Astrocyte of the spinal cord (primary cell): ENCODE data around the gene GPRC6A.

Experiments
- DNase-seq: peaks from one replicate; pipeline ENCODE4 v3.0.0; 2011; ENCODE audit warnings: low read depth, low spot score
- H3K4me3 ChIP-seq: 2 replicates; pipeline ENCODE4 v1.5.1; 2011; ENCODE audit warnings: low read depth, mild to moderate bottlenecking, low read length, moderate library complexity
- in situ Hi-C: cut with HindIII; loops from 2 replicates; pipeline ENCODE4 v1.10.0; 2017; ENCODE audit warnings: low sequenced_read_pairs
- TF ChIP-seq, protein P1 (sequence below): IDR thresholded peaks from 2 replicates; pipeline ENCODE4 v1.5.1; 2012; ENCODE audit warnings: low read depth, mild to moderate bottlenecking, low read length, inconsistent platforms

GPRC6A gene, protein sequence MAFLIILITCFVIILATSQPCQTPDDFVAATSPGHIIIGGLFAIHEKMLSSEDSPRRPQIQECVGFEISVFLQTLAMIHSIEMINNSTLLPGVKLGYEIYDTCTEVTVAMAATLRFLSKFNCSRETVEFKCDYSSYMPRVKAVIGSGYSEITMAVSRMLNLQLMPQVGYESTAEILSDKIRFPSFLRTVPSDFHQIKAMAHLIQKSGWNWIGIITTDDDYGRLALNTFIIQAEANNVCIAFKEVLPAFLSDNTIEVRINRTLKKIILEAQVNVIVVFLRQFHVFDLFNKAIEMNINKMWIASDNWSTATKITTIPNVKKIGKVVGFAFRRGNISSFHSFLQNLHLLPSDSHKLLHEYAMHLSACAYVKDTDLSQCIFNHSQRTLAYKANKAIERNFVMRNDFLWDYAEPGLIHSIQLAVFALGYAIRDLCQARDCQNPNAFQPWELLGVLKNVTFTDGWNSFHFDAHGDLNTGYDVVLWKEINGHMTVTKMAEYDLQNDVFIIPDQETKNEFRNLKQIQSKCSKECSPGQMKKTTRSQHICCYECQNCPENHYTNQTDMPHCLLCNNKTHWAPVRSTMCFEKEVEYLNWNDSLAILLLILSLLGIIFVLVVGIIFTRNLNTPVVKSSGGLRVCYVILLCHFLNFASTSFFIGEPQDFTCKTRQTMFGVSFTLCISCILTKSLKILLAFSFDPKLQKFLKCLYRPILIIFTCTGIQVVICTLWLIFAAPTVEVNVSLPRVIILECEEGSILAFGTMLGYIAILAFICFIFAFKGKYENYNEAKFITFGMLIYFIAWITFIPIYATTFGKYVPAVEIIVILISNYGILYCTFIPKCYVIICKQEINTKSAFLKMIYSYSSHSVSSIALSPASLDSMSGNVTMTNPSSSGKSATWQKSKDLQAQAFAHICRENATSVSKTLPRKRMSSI

DNA sequence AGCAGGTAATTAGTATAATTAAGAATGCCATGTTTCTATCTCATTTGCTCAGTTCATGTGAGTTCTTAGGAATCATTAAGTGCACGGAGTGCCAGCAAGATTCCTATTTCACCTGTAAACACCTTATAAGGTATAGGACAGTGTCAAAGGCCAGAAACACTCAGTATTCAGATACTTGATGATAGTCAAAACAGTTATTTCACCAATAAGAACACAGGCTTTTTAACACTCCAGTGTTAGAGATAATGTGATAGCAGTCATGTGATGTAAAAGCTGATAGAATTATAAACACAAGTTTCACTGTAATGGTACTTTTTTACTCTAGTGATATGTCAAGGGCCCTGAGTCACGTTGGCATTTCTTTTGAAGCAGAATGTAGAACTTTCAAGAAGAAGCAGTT is at the start of gene GPRC6A:
Gene GPRC6A, minus strand, starts transcription at position 101 of the 400 bp plus-strand sequence. Its CDS starts 70 bp downstream, at position 31.
- TF ChIP-seq, protein P1, sequence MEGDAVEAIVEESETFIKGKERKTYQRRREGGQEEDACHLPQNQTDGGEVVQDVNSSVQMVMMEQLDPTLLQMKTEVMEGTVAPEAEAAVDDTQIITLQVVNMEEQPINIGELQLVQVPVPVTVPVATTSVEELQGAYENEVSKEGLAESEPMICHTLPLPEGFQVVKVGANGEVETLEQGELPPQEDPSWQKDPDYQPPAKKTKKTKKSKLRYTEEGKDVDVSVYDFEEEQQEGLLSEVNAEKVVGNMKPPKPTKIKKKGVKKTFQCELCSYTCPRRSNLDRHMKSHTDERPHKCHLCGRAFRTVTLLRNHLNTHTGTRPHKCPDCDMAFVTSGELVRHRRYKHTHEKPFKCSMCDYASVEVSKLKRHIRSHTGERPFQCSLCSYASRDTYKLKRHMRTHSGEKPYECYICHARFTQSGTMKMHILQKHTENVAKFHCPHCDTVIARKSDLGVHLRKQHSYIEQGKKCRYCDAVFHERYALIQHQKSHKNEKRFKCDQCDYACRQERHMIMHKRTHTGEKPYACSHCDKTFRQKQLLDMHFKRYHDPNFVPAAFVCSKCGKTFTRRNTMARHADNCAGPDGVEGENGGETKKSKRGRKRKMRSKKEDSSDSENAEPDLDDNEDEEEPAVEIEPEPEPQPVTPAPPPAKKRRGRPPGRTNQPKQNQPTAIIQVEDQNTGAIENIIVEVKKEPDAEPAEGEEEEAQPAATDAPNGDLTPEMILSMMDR = no peak
- in situ Hi-C loops = no loop called here
- DNase-seq = no peak
- no peak within 1 kb of the TSS for H3K4me3 ChIP-seq

GRCh38 chr6:116877743-116878142 is 48.9 kb upstream of the GPRC6A start:
- no peak overlapping the region for H3K4me3 ChIP-seq
- DNase-seq = no peak
- in situ Hi-C loops = no loop called here
- TF ChIP-seq, protein P1 = no peak

DNA sequence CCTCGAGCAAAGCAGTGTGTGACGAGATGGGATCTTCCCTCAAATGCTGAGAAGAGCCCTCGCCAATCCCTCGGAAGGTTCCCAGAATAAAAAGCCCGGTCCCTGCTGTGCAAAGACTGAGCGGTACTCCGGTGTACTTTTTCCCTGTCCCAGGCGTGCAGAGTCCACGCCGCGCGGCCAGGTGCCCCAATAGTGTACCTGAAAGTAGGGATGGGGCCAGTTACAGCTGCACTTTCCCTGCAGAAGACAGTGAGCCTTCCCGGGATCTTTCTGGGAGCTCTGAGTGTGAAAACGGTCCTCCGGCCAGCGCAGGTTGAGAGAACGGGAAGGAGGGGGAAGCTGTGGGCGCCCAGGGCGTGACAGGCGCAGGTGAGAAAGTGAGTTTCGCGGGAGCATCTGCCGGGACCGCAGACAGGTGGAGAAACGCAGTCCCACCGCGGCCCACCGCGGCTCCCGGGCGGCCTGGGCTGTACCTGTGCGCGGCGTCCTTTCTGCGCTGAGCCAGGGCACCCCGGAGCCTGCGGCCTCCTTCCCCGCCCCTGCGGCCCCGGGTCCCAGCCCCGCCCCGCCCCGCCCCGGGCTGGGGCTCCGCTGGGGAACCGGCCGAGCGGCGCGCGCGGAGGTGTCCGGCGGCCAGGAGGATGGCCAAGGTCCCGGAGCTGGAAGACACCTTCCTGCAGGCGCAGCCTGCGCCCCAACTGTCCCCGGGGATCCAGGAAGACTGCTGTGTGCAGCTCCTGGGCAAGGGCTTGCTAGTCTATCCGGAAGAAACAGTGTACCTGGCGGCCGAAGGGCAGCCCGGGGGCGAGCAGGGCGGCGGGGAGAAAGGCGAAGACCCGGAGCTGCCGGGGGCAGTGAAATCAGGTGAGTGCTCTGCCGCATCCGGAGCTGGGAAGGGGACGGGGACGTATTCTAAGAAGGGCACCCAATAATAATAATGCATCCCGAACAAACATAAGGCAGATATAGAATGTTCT is 48.0 kb upstream of the GPRC6A start, which contains the start of gene RFX6:
Gene RFX6, plus strand, starts transcription at position 608 of the 977 bp plus-strand sequence. Its CDS starts 34 bp downstream, at position 642.
- H3K4me3 ChIP-seq = peak within 1 kb of the TSS; percentile 10
- TF ChIP-seq, protein P1 = no peak
- in situ Hi-C loops = no loop called here
- DNase-seq = no peak

- TF ChIP-seq, protein P1 = no peak
- no peak for DNase-seq
- in situ Hi-C loops = no loop called here
- no peak overlapping the region for H3K4me3 ChIP-seq
Observed at GRCh38 chr6:116876107-116876506, 47.2 kb upstream of the GPRC6A start.

- TF ChIP-seq, protein P1 = no peak
- in situ Hi-C loops = no loop called here
- no peak for DNase-seq
- H3K4me3 ChIP-seq = no peak overlapping the region
Observed at GRCh38 chr6:116872771-116873170, 43.9 kb upstream of the GPRC6A start.
